Liver (tissue), 9 donors: ENCODE data around the gene PDLIM7. TPM values are rescaled to one million over a fixed set of nuclear protein-coding genes. Genes with fewer than 3 reads are reported as not detected.

ENCODE experiments used
- DNase-seq: peaks from one replicate; pipeline ENCODE4 v3.0.0-alpha.2; 2017; ENCODE audit warnings: low spot score
- H3K27ac ChIP-seq, 2 donors: one replicate each; pipeline ENCODE4 v1.7.0; 2013; ENCODE audit warnings: inconsistent platforms in 2 of 2, low read length in 2 of 2, control low read depth in 1 of 2, low read depth in 1 of 2, mild to moderate bottlenecking in 1 of 2
- H3K27me3 ChIP-seq, 4 donors: one replicate each; pipeline versions ENCODE4 v1.6.1 to v1.7.0; 2013; ENCODE audit warnings: low read length in 3 of 4, inconsistent platforms in 1 of 4, mild to moderate bottlenecking in 1 of 4, moderate library complexity in 1 of 4; ENCODE audit not compliant: control insufficient read depth in 4 of 4, insufficient read depth in 4 of 4
- H3K36me3 ChIP-seq, 4 donors: one replicate each; pipeline versions ENCODE4 v1.6.1 to v1.7.0; 2013; ENCODE audit warnings: low read length in 3 of 4, mild to moderate bottlenecking in 3 of 4, low read depth in 1 of 4, moderate library complexity in 1 of 4; ENCODE audit not compliant: control insufficient read depth in 4 of 4, insufficient read depth in 3 of 4
- H3K4me1 ChIP-seq, 4 donors: one replicate each; pipeline versions ENCODE4 v1.6.1 to v1.7.0; 2013; ENCODE audit warnings: low read length in 3 of 4, mild to moderate bottlenecking in 3 of 4, moderate library complexity in 1 of 4; ENCODE audit not compliant: control insufficient read depth in 4 of 4, insufficient read depth in 4 of 4
- H3K4me3 ChIP-seq, 3 donors: one replicate each; pipeline versions ENCODE4 v1.6.1 to v1.7.0; 2013; ENCODE audit warnings: low read length in 3 of 3, control low read depth in 1 of 3, low read depth in 1 of 3, mild to moderate bottlenecking in 1 of 3
- H3K9ac ChIP-seq, 2 donors: one replicate each; pipeline ENCODE4 v1.7.0; 2013; ENCODE audit warnings: low read length in 2 of 2, mild to moderate bottlenecking in 2 of 2, moderate library complexity in 2 of 2, control low read depth in 1 of 2, low read depth in 1 of 2
- H3K9me3 ChIP-seq, 4 donors: one replicate each; pipeline versions ENCODE4 v1.6.1 to v1.7.0; 2013; ENCODE audit warnings: low read length in 3 of 4; ENCODE audit not compliant: control insufficient read depth in 4 of 4
- ATF3 ChIP-seq: IDR thresholded peaks from 2 replicates; pipeline ENCODE4 v1.6.1; 2016; ENCODE audit warnings: antibody characterized with exemption
- CTCF ChIP-seq: fragments of 150-350 bp; IDR thresholded peaks from 2 replicates; pipeline ENCODE4 v1.5.1; 2017; ENCODE audit warnings: improper control_type of control experiment, low read depth, low read length; ENCODE audit not compliant: missing input control
- EGR1 ChIP-seq, 2 donors: IDR thresholded peaks; 2 replicates each; pipeline ENCODE4 v1.6.1; 2016 to 2018; ENCODE audit warnings: antibody characterized with exemption in 2 of 2, low read depth in 2 of 2
- FOXA1 ChIP-seq: IDR thresholded peaks from 2 replicates; pipeline ENCODE4 v1.6.1; 2016; ENCODE audit warnings: antibody characterized with exemption
- FOXA2 ChIP-seq: IDR thresholded peaks from 2 replicates; pipeline ENCODE4 v1.6.1; 2016; ENCODE audit warnings: antibody characterized with exemption
- GABPA ChIP-seq, 2 donors: IDR thresholded peaks in 1 of 2; conservative IDR thresholded peaks in 1 of 2; 2 replicates each; pipeline ENCODE4 v1.6.1; 2016; ENCODE audit warnings: antibody characterized with exemption in 2 of 2, mild to moderate bottlenecking in 1 of 2, moderate library complexity in 1 of 2
- HNF4A ChIP-seq, 2 donors: conservative IDR thresholded peaks; 2 replicates each; pipeline ENCODE4 v1.6.1; 2016; ENCODE audit warnings: antibody characterized with exemption in 2 of 2, mild to moderate bottlenecking in 2 of 2
- HNF4G ChIP-seq: IDR thresholded peaks from 2 replicates; pipeline ENCODE4 v1.6.1; 2016; ENCODE audit warnings: antibody characterized with exemption
- JUND ChIP-seq, 2 donors: IDR thresholded peaks; 2 replicates each; pipeline ENCODE4 v1.6.1; 2016; ENCODE audit warnings: antibody characterized with exemption in 2 of 2
- MAX ChIP-seq: IDR thresholded peaks from 2 replicates; pipeline ENCODE4 v1.6.1; 2016; ENCODE audit warnings: antibody characterized with exemption
- NR2F2 ChIP-seq: IDR thresholded peaks from 2 replicates; pipeline ENCODE4 v1.6.1; 2016; ENCODE audit warnings: antibody characterized with exemption
- RAD21 ChIP-seq, 2 donors: IDR thresholded peaks; 2 replicates each; pipeline ENCODE4 v1.6.1; 2016; ENCODE audit warnings: antibody characterized with exemption in 2 of 2, mild to moderate bottlenecking in 2 of 2
- REST ChIP-seq: IDR thresholded peaks from 2 replicates; pipeline ENCODE4 v1.6.1; 2016; ENCODE audit warnings: antibody characterized with exemption, mild to moderate bottlenecking
- RXRA ChIP-seq, 2 donors: IDR thresholded peaks; 2 replicates each; pipeline ENCODE4 v1.6.1; 2017 to 2018; ENCODE audit warnings: antibody characterized with exemption in 2 of 2, mild to moderate bottlenecking in 1 of 2
- SP1 ChIP-seq: IDR thresholded peaks from 2 replicates; pipeline ENCODE4 v1.6.1; 2018; ENCODE audit warnings: antibody characterized with exemption, mild to moderate bottlenecking
- TAF1 ChIP-seq: conservative IDR thresholded peaks from 2 replicates; pipeline ENCODE4 v1.6.1; 2016; ENCODE audit warnings: antibody characterized with exemption, mild to moderate bottlenecking
- YY1 ChIP-seq: IDR thresholded peaks from 2 replicates; pipeline ENCODE4 v1.6.1; 2016; ENCODE audit warnings: antibody characterized with exemption, mild to moderate bottlenecking
- ZBTB33 ChIP-seq: IDR thresholded peaks from 2 replicates; pipeline ENCODE4 v1.6.1; 2016; ENCODE audit warnings: antibody characterized with exemption
- WGBS: extraction: QIAGEN DNeasy Blood & Tissue Kit; methylation state at CpG from one replicate; pipeline ENCODE4 v1.1.7; 2013; 5-methylcytosine and 5-hydroxymethylcytosine counted together
- polyA plus RNA-seq, 2 donors: library from polyadenylated mRNA; stranded (reverse) in 1 of 2; unstranded in 1 of 2; fragments of 200-250 nt in 1 of 2; fragments of >200 nt in 1 of 2; fragmentation: Nextera tagmentation in 1 of 2; extraction: Ambion mirVana in 1 of 2; gene quantifications; one replicate each; pipeline versions ENCODE4 v1.2.1 to v1.2.3, GENCODE V29; 2013 to 2015
- total RNA-seq, 2 donors: library from RNA; depleted of rRNA; stranded (reverse); fragments of >200 nt; gene quantifications; one replicate each; pipeline ENCODE4 v1.2.3, GENCODE V29; 2014
- donor health status: healthy.
- donor health status: healthy.
- donor health status: healthy.
- donor health status: healthy.
- donor health status: healthy.

PDLIM7 gene
- total and polyA plus RNA-seq, 4 donors, result 5.5 to 36.0 (median 8.5) TPM

- Histone ChIP-seq H3K9me3 (no peaks in the 10 kb centered on the region), H3K4me3 (no peak overlapping the region), H3K36me3 (peaks cover 12 to 49% (median 16%) of the 10 kb centered on the region in 4 donors), H3K4me1 (peaks cover 6 to 46% (median 18%) of the 10 kb centered on the region in 4 donors), H3K27me3 (no peaks in the 10 kb centered on the region), H3K27ac (no peak overlapping the region), H3K9ac (no peak overlapping the region)
- no peak for DNase-seq
- 98% methylated on average over 11 of the region's 11 CpGs for WGBS
- no peak for TF ChIP-seq NR2F2
- no peak for TF ChIP-seq FOXA1
- no peak for TF ChIP-seq CTCF
Observed at GRCh38 chr5:177514541-177514940, 17.1 kb upstream of the PDLIM7 start.

GRCh38 chr5:177513500-177513899, 16.1 kb upstream of the PDLIM7 start:
- Histone ChIP-seq H3K27me3 (no peaks in the 10 kb centered on the region), H3K4me1 (peaks cover 6 to 38% (median 16%) of the 10 kb centered on the region in 4 donors), H3K9me3 (no peaks in the 10 kb centered on the region), H3K36me3 (peaks cover 12 to 49% (median 14%) of the 10 kb centered on the region in 4 donors), H3K9ac (no peak overlapping the region), H3K27ac (no peak overlapping the region), H3K4me3 (no peak overlapping the region)
- WGBS, result 97% methylated on average over 15 of the region's 15 CpGs
- no peak for DNase-seq
- TF ChIP-seq GABPA (IDR thresholded peaks at IDR 0.05 in 1 of 2, conservative IDR thresholded peaks at IDR 0.05 in 1 of 2) (no peak), TAF1 (no peak), EGR1 (IDR thresholded peaks at IDR 0.05; ENCODE audit: low read depth in 2 of 2) (no peak), JUND (IDR thresholded peaks at IDR 0.05) (no peak), HNF4G (no peak), ZBTB33 (no peak), SP1 (no peak), FOXA2 (no peak), FOXA1 (no peak), MAX (no peak), HNF4A (conservative IDR thresholded peaks at IDR 0.05) (no peak), REST (no peak), NR2F2 (no peak), RAD21 (IDR thresholded peaks at IDR 0.05) (no peak), ATF3 (no peak), RXRA (IDR thresholded peaks at IDR 0.05) (no peak), YY1 (no peak)
